ENCODE data around the gene TLR7.

DNA sequence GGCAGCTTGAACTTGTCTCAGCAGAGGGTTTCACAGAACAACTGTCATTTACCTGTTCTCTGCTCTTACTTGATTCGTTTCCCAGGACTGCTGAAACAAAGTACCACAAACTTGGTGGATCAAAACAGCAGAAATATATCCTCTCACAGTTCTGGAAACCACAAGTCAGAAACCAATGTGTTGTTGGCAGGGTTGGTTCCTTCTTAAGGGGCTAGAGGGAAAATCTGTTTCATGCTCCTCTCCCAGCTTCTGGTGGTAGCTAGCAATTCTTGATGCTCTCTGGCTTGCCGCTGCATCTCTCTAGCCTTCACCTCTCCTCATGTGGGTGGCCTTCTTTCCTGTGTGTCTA is 44.2 kb downstream of the TLR7 start:
- TF ChIP-seq, protein P1, sequence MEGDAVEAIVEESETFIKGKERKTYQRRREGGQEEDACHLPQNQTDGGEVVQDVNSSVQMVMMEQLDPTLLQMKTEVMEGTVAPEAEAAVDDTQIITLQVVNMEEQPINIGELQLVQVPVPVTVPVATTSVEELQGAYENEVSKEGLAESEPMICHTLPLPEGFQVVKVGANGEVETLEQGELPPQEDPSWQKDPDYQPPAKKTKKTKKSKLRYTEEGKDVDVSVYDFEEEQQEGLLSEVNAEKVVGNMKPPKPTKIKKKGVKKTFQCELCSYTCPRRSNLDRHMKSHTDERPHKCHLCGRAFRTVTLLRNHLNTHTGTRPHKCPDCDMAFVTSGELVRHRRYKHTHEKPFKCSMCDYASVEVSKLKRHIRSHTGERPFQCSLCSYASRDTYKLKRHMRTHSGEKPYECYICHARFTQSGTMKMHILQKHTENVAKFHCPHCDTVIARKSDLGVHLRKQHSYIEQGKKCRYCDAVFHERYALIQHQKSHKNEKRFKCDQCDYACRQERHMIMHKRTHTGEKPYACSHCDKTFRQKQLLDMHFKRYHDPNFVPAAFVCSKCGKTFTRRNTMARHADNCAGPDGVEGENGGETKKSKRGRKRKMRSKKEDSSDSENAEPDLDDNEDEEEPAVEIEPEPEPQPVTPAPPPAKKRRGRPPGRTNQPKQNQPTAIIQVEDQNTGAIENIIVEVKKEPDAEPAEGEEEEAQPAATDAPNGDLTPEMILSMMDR (IDR thresholded peaks at IDR 0.05) = no peak
- no peak for TF ChIP-seq POLR2A (IDR thresholded peaks at IDR 0.05)

All from lower leg skin (tissue), 3 donors.